Smooth muscle cell (in vitro differentiated cells): Measurements from ENCODE around the gene NFIA. TPM values are rescaled to one million over a fixed set of nuclear protein-coding genes. Genes with fewer than 3 reads are reported as not detected.

Experiments used
- DNase-seq: peaks from one replicate; lab custom pipeline; 2025; ENCODE audit not compliant: unreplicated experiment; lab: John Stamatoyannopoulos, UW
- H2AFZ ChIP-seq: fragments of 200-600 bp; sonication (generic); 2 replicates; pipeline ENCODE4 v1.6.0; 2016; ENCODE audit warnings: antibody characterized with exemption, low read depth, mild to moderate bottlenecking
- H3F3A ChIP-seq: fragments of 200-600 bp; sonication (generic); 2 replicates; pipeline ENCODE4 v1.6.0; 2017; ENCODE audit warnings: antibody characterized with exemption, low read depth
- H3K27ac ChIP-seq: fragments of 200-600 bp; sonication (generic); 2 replicates; pipeline ENCODE4 v1.5.1; 2016; ENCODE audit warnings: low read depth, mild to moderate bottlenecking
- H3K27me3 ChIP-seq: fragments of 200-600 bp; sonication (generic); 2 replicates; pipeline ENCODE4 v1.6.1; 2016; ENCODE audit warnings: low read depth, mild to moderate bottlenecking
- H3K36me3 ChIP-seq: fragments of 200-600 bp; sonication (generic); 2 replicates; pipeline ENCODE4 v1.5.1; 2016; ENCODE audit warnings: low read depth
- H3K4me1 ChIP-seq: fragments of 200-600 bp; sonication (generic); 2 replicates; pipeline ENCODE4 v1.5.1; 2016; ENCODE audit warnings: low read depth
- H3K4me2 ChIP-seq: fragments of 200-600 bp; sonication (generic); 2 replicates; pipeline ENCODE4 v1.6.0; 2016; ENCODE audit warnings: mild to moderate bottlenecking
- H3K4me3 ChIP-seq: fragments of 200-600 bp; sonication (generic); 2 replicates; pipeline ENCODE4 v1.5.1; 2016; ENCODE audit warnings: mild to moderate bottlenecking
- H3K79me2 ChIP-seq: fragments of 200-600 bp; sonication (generic); 2 replicates; pipeline ENCODE4 v1.6.0; 2016; ENCODE audit warnings: low read depth, mild to moderate bottlenecking
- H3K9ac ChIP-seq: fragments of 200-600 bp; sonication (generic); 2 replicates; pipeline ENCODE4 v1.6.0; 2016; ENCODE audit warnings: low read depth
- H3K9me3 ChIP-seq: fragments of 200-600 bp; sonication (generic); replicated peaks from 2 replicates; pipeline ENCODE4 v1.5.1; 2016; ENCODE audit warnings: low read depth
- H4K20me1 ChIP-seq: fragments of 200-600 bp; sonication (generic); 2 replicates; pipeline ENCODE4 v1.6.0; 2016; ENCODE audit warnings: low read depth
- WGBS: methylation state at CpG from one replicate; pipeline ENCODE4 v1.1.7; 2016; ENCODE audit warnings: low lambda C conversion rate; 5-methylcytosine and 5-hydroxymethylcytosine counted together
- polyA plus RNA-seq: library from polyadenylated mRNA; unstranded; fragments of >200 nt; fragmentation: Nextera tagmentation; extraction: Ambion mirVana; gene quantifications from 2 replicates; pipeline ENCODE4 v1.2.1, GENCODE V29; 2016
- total RNA-seq: library from RNA; depleted of rRNA; stranded (reverse); fragments of >200 nt; gene quantifications from 2 replicates; pipeline ENCODE4 v1.2.3, GENCODE V29; 2014
- TF ChIP-seq, protein P1 (sequence below): fragments of 200-600 bp; sonication (generic); IDR thresholded peaks from 2 replicates; pipeline ENCODE4 v1.5.1; 2017; ENCODE audit warnings: borderline replicate concordance, mild to moderate bottlenecking, antibody characterized with exemption; ENCODE audit not compliant: insufficient read depth, poor library complexity, severe bottlenecking

Gene NFIA
- total and polyA plus RNA-seq, 2 experiments from 2014 or later, result 5.0 to 6.2 TPM

- Histone ChIP-seq H2AFZ (no peak overlapping the region), H3F3A (no peaks in the 10 kb centered on the region), H3K36me3 (no peaks in the 10 kb centered on the region), H3K4me3 (no peak overlapping the region), H3K27ac (no peak overlapping the region), H3K27me3 (peaks cover 7% of the 10 kb centered on the region), H4K20me1 (no peaks in the 10 kb centered on the region), H3K79me2 (no peaks in the 10 kb centered on the region), H3K4me2 (no peak overlapping the region), H3K9me3 (no peaks in the 10 kb centered on the region), H3K9ac (no peak overlapping the region), H3K4me1 (no peaks in the 10 kb centered on the region)
- 76% methylated on average over 4 of the region's 4 CpGs for WGBS
- DNase-seq, result no peak
- TF ChIP-seq, protein P1, sequence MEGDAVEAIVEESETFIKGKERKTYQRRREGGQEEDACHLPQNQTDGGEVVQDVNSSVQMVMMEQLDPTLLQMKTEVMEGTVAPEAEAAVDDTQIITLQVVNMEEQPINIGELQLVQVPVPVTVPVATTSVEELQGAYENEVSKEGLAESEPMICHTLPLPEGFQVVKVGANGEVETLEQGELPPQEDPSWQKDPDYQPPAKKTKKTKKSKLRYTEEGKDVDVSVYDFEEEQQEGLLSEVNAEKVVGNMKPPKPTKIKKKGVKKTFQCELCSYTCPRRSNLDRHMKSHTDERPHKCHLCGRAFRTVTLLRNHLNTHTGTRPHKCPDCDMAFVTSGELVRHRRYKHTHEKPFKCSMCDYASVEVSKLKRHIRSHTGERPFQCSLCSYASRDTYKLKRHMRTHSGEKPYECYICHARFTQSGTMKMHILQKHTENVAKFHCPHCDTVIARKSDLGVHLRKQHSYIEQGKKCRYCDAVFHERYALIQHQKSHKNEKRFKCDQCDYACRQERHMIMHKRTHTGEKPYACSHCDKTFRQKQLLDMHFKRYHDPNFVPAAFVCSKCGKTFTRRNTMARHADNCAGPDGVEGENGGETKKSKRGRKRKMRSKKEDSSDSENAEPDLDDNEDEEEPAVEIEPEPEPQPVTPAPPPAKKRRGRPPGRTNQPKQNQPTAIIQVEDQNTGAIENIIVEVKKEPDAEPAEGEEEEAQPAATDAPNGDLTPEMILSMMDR, result no peak
Observed at GRCh38 chr1:61486783-61487536, 404.6 kb downstream of the NFIA start.

GRCh38 chr1:61487801-61488200 is 405.4 kb downstream of the NFIA start:
- TF ChIP-seq, protein P1, result no peak
- H3K9me3 ChIP-seq, result no peaks in the 10 kb centered on the region
- H3K79me2 ChIP-seq, result no peaks in the 10 kb centered on the region
- no peak for DNase-seq
- 88% methylated on average over 6 of the region's 6 CpGs for WGBS
- no peak overlapping the region for H3K27ac ChIP-seq
- peaks cover 7% of the 10 kb centered on the region for H3K27me3 ChIP-seq
- no peaks in the 10 kb centered on the region for H3K4me1 ChIP-seq
- H2AFZ ChIP-seq, result no peak overlapping the region
- H3K4me2 ChIP-seq, result no peak overlapping the region
- no peaks in the 10 kb centered on the region for H3F3A ChIP-seq
- H3K9ac ChIP-seq, result no peak overlapping the region
- H3K4me3 ChIP-seq, result no peak overlapping the region
- no peaks in the 10 kb centered on the region for H3K36me3 ChIP-seq
- H4K20me1 ChIP-seq, result no peaks in the 10 kb centered on the region

DNA sequence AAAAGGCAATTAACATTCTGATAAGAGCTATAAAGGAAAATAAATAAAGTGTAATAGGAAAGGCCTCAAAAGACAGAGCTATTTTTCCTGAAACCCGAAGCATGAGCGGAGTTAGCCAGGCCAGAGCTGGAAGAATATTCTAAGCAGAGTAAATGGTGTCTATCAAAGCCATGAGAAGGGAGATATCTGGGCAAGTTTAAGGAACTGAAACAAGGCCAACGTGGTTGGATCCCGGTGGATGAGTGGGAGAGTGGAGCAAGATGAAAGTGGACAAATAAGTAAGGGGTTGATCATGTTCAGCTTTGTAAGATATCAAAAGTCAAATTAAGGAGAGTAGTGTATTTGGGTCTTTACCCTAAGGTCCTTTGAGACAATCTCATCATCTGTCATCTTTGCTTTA is 408.6 kb downstream of the NFIA start:
- 90% methylated on average over 4 of the region's 4 CpGs for WGBS
- TF ChIP-seq, protein P1, result no peak
- Histone ChIP-seq H3K36me3 (no peaks in the 10 kb centered on the region), H3K4me2 (no peak overlapping the region), H3K9me3 (no peaks in the 10 kb centered on the region), H3F3A (no peaks in the 10 kb centered on the region), H2AFZ (no peak overlapping the region), H4K20me1 (no peaks in the 10 kb centered on the region), H3K9ac (no peak overlapping the region), H3K4me3 (no peak overlapping the region), H3K27ac (no peak overlapping the region), H3K27me3 (no peaks in the 10 kb centered on the region), H3K79me2 (no peaks in the 10 kb centered on the region), H3K4me1 (no peaks in the 10 kb centered on the region)
- no peak for DNase-seq

- Histone ChIP-seq H4K20me1 (no peaks in the 10 kb centered on the region), H3K79me2 (no peaks in the 10 kb centered on the region), H2AFZ (no peak overlapping the region), H3K27me3 (no peaks in the 10 kb centered on the region), H3F3A (no peaks in the 10 kb centered on the region), H3K9me3 (no peaks in the 10 kb centered on the region), H3K36me3 (no peaks in the 10 kb centered on the region), H3K4me2 (no peak overlapping the region), H3K4me3 (no peak overlapping the region), H3K9ac (no peak overlapping the region), H3K4me1 (no peaks in the 10 kb centered on the region), H3K27ac (no peak overlapping the region)
- TF ChIP-seq, protein P1, result no peak
- 34% methylated on average over 4 of the region's 4 CpGs for WGBS
- DNase-seq, result no peak
Observed at GRCh38 chr1:61491497-61491896, 409.1 kb downstream of the NFIA start.
